ENCODE data around the gene REM1.

- TF ChIP-seq POLR2A (IDR thresholded peaks at IDR 0.05) = peak; percentile 19 to 34
- peak in 1 of 5 experiments; percentile 25 for TF ChIP-seq CTCF (IDR thresholded peaks at IDR 0.05 in 4 of 5, conservative IDR thresholded peaks at IDR 0.05 in 1 of 5)
Observed at GRCh38 chr20:31517373-31517772, 42.3 kb downstream of the REM1 start.
